RWPE1 (cell line): ENCODE data around the gene POU2F1.

Experiments
- CTCF ChIA-PET: fragments of 350-600 bp; sonication (Branson Sonifier 250); formaldehyde crosslinking; extraction: SDS; loops from one replicate; lab custom pipeline; 2021; lab: Yijun Ruan, JAX
- POLR2A ChIA-PET: fragments of 400-600 bp; formaldehyde crosslinking; extraction: SDS; loops from one replicate; lab custom pipeline; 2020; ENCODE audit warnings: antibody characterized with exemption; ENCODE audit not compliant: low non-redundant PET; lab: Yijun Ruan, JAX
- DNase-seq: peaks from one replicate; pipeline ENCODE4 v3.0.0; 2012; ENCODE audit warnings: low spot score
- H3K27ac ChIP-seq: fragments of 450-650 bp; 2 replicates; pipeline ENCODE4 v1.5.1; 2017
- TF ChIP-seq, protein P1 (sequence below): fragments of 450-650 bp; conservative IDR thresholded peaks from 2 replicates; pipeline ENCODE4 v1.5.1; 2017; ENCODE audit warnings: low read depth, mild to moderate bottlenecking

POU2F1 gene

GRCh38 chr1:167469280-167469965 is 248.7 kb downstream of the POU2F1 start:
- CTCF ChIA-PET, result interaction anchor here (0.6 kb wide), 1 partner anchor 51 kb away, joined by 3 read pairs; no protein-coding TSS in a partner anchor
- no peak overlapping the region for H3K27ac ChIP-seq
- DNase-seq, result no peak
- POLR2A ChIA-PET, result no interaction called here
- TF ChIP-seq, protein P1, sequence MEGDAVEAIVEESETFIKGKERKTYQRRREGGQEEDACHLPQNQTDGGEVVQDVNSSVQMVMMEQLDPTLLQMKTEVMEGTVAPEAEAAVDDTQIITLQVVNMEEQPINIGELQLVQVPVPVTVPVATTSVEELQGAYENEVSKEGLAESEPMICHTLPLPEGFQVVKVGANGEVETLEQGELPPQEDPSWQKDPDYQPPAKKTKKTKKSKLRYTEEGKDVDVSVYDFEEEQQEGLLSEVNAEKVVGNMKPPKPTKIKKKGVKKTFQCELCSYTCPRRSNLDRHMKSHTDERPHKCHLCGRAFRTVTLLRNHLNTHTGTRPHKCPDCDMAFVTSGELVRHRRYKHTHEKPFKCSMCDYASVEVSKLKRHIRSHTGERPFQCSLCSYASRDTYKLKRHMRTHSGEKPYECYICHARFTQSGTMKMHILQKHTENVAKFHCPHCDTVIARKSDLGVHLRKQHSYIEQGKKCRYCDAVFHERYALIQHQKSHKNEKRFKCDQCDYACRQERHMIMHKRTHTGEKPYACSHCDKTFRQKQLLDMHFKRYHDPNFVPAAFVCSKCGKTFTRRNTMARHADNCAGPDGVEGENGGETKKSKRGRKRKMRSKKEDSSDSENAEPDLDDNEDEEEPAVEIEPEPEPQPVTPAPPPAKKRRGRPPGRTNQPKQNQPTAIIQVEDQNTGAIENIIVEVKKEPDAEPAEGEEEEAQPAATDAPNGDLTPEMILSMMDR, result no peak

- no peak for DNase-seq
- POLR2A ChIA-PET, result no interaction called here
- CTCF ChIA-PET, result no interaction called here
- TF ChIP-seq, protein P1, result no peak
- H3K27ac ChIP-seq, result no peak overlapping the region
These were observed 250.9 kb downstream of the POU2F1 start for GRCh38 chr1:167471568-167471967.

- POLR2A ChIA-PET, result no interaction called here
- CTCF ChIA-PET, result interaction anchor here (0.6 kb wide), 1 partner anchor 76 kb away, joined by 3 read pairs; no protein-coding TSS in a partner anchor
- no peak for DNase-seq
- TF ChIP-seq, protein P1, result no peak
- no peak overlapping the region for H3K27ac ChIP-seq
These were observed 252.3 kb downstream of the POU2F1 start for GRCh38 chr1:167472752-167473521.

- no peak overlapping the region for H3K27ac ChIP-seq
- no peak for DNase-seq
- CTCF ChIA-PET, result no interaction called here
- TF ChIP-seq, protein P1, result no peak
- POLR2A ChIA-PET, result no interaction called here
These were observed 253.1 kb downstream of the POU2F1 start for GRCh38 chr1:167473761-167474160.

GRCh38 chr1:167474191-167474641 is 253.5 kb downstream of the POU2F1 start:
- CTCF ChIA-PET, result no interaction called here
- POLR2A ChIA-PET, result no interaction called here
- DNase-seq, result no peak
- TF ChIP-seq, protein P1, result no peak
- H3K27ac ChIP-seq, result no peak overlapping the region

DNA sequence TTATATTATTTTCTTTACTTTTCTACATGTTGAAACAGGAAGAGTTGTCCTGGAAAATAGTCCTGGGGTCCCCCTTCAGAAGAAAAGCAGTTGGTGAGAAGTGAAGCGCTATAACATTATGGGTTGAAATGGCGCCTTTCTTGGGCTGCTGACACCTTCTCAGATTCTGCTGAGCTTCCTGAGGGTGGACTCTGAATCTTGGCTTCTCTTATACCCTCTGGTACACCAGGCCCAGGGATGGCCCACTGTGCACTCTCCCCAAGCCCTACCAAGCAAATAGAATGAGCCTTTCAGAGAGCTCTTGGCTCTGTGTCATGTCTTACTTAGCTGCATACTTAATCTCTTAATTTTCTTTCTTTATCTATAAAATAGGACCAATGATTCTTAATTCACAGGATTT is 255.4 kb downstream of the POU2F1 start:
- DNase-seq, result no peak
- TF ChIP-seq, protein P1, result no peak
- no peak overlapping the region for H3K27ac ChIP-seq
- ChIA-PET CTCF (no interaction called here), POLR2A (no interaction called here)
